ENCODE measurements around the gene ZBTB40. TPM values are rescaled to one million over a fixed set of nuclear protein-coding genes. Genes with fewer than 3 reads are reported as not detected.

ZBTB40 gene
- polyA plus RNA-seq, 1 of the 3 experiments (the other 2 are of a cell fraction): 5.0 TPM

DNA sequence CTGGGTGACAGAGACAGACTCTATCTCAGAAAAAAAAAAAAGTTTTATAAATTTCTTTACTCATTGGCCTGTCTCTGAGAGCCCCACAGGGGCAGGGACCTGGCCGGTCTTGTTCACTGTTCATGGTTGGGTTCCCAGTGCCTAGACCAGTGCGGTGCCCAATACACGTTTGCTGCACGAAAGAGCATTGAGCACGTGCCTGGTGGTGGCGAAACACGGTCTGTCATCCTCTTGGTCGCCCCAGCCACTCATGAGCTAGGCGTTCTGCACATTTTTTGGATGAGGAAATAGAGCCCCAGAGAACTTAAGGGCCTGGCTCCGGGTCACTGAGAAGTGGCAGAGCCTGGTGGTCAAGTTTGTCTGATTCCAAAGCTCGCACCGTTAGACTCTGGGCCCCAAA lies 93.0 kb downstream of the ZBTB40 start:
- no peak overlapping the region for H3K4me3 ChIP-seq (ENCODE audit: low read depth in 2 of 2, low read length in 1 of 2)
- H3K9me2 ChIP-seq: no peaks in the 10 kb centered on the region
- no peaks in the 10 kb centered on the region for H3F3A ChIP-seq (replicated peaks; ENCODE audit: insufficient read depth)
- H3K4me2 ChIP-seq: no peak overlapping the region
- H3K27me3 ChIP-seq (ENCODE audit: insufficient read depth): peaks cover 10% of the 10 kb centered on the region; the same call in 1 of the 2 replicates
- no peak overlapping the region for H2AFZ ChIP-seq (ENCODE audit: low read depth)
- H3K36me3 ChIP-seq (replicated peaks in 1 of 2; ENCODE audit: control insufficient read depth in 1 of 2, insufficient read depth in 2 of 2, low read length in 1 of 2): no peaks in the 10 kb centered on the region
- no peak overlapping the region for H3K9ac ChIP-seq
- no peaks in the 10 kb centered on the region; a peak in 1 of 4 replicates for H3K4me1 ChIP-seq (ENCODE audit: control insufficient read depth in 1 of 2, insufficient read depth in 2 of 2, low read depth in 1 of 2, low read length in 1 of 2)
- no peak for DNase-seq
- H4K20me1 ChIP-seq (ENCODE audit: insufficient read depth): no peaks in the 10 kb centered on the region
- no peak overlapping the region for H3K27ac ChIP-seq (ENCODE audit: low read depth in 2 of 2, low read length in 1 of 2)
- no peaks in the 10 kb centered on the region for H3K9me3 ChIP-seq
- 88% methylated on average over 7 of the region's 12 CpGs for whole genome bisulfite sequencing (ENCODE audit: low lambda C conversion rate)
- ChIA-PET POLR2A (no interaction called here), CTCF (interaction anchor here (0.9 to 2.6 kb wide), 2 partner anchors 17 to 97 kb away, joined by 3 to 14 read pairs; no protein-coding TSS in a partner anchor)
- TF ChIP-seq MEF2A (IDR thresholded peaks at IDR 0.05; ENCODE audit: borderline replicate concordance, low read depth): no peak
- TF ChIP-seq, protein P1, sequence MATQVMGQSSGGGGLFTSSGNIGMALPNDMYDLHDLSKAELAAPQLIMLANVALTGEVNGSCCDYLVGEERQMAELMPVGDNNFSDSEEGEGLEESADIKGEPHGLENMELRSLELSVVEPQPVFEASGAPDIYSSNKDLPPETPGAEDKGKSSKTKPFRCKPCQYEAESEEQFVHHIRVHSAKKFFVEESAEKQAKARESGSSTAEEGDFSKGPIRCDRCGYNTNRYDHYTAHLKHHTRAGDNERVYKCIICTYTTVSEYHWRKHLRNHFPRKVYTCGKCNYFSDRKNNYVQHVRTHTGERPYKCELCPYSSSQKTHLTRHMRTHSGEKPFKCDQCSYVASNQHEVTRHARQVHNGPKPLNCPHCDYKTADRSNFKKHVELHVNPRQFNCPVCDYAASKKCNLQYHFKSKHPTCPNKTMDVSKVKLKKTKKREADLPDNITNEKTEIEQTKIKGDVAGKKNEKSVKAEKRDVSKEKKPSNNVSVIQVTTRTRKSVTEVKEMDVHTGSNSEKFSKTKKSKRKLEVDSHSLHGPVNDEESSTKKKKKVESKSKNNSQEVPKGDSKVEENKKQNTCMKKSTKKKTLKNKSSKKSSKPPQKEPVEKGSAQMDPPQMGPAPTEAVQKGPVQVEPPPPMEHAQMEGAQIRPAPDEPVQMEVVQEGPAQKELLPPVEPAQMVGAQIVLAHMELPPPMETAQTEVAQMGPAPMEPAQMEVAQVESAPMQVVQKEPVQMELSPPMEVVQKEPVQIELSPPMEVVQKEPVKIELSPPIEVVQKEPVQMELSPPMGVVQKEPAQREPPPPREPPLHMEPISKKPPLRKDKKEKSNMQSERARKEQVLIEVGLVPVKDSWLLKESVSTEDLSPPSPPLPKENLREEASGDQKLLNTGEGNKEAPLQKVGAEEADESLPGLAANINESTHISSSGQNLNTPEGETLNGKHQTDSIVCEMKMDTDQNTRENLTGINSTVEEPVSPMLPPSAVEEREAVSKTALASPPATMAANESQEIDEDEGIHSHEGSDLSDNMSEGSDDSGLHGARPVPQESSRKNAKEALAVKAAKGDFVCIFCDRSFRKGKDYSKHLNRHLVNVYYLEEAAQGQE (IDR thresholded peaks at IDR 0.05; ENCODE audit: low read depth, low read length): no peak
- TF ChIP-seq NFIC (IDR thresholded peaks at IDR 0.05; ENCODE audit: borderline replicate concordance): no peak
- no peak for TF ChIP-seq TCF12 (IDR thresholded peaks at IDR 0.05)
- no peak for TF ChIP-seq RCOR1 (IDR thresholded peaks at IDR 0.05; ENCODE audit: low read length)
- no peak for TF ChIP-seq EP300 (IDR thresholded peaks at IDR 0.05; ENCODE audit: borderline replicate concordance in 1 of 2, low read depth in 1 of 2, low read length in 1 of 2)
- no peak for TF ChIP-seq JUND (IDR thresholded peaks at IDR 0.05)
- no peak for TF ChIP-seq GATA2 (CRISPR knock-in tag; IDR thresholded peaks at IDR 0.05)
- TF ChIP-seq, protein P2, sequence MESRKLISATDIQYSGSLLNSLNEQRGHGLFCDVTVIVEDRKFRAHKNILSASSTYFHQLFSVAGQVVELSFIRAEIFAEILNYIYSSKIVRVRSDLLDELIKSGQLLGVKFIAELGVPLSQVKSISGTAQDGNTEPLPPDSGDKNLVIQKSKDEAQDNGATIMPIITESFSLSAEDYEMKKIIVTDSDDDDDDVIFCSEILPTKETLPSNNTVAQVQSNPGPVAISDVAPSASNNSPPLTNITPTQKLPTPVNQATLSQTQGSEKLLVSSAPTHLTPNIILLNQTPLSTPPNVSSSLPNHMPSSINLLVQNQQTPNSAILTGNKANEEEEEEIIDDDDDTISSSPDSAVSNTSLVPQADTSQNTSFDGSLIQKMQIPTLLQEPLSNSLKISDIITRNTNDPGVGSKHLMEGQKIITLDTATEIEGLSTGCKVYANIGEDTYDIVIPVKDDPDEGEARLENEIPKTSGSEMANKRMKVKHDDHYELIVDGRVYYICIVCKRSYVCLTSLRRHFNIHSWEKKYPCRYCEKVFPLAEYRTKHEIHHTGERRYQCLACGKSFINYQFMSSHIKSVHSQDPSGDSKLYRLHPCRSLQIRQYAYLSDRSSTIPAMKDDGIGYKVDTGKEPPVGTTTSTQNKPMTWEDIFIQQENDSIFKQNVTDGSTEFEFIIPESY (IDR thresholded peaks at IDR 0.05; ENCODE audit: borderline replicate concordance, low read depth): no peak
- no peak for TF ChIP-seq FOXJ3 (CRISPR knock-in tag; IDR thresholded peaks at IDR 0.05)
- no peak for TF ChIP-seq RFX5 (IDR thresholded peaks at IDR 0.05; ENCODE audit: low read length)
- H3K79me2 ChIP-seq (ENCODE audit: insufficient read depth): no peaks in the 10 kb centered on the region

DNA sequence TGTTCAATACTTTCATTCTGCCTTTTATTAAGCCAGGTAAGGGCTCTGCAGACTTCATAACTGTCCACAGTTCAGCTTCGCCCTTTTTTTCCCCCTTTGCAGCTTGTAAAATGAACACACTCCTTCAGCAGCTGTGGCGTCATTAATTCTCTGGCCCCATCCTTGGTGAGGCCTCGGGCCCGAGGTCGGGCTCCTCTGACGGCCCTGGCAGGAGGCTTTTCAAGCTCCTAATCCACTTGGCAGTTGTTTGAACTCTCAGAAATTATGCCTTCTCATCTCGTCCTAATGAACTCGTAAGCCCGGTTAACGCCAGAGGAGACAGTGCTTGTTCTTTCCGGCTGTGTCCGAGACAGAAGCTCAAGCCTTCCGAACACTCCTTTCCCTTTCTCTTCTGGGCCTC lies 93.5 kb downstream of the ZBTB40 start:
- H3F3A ChIP-seq (replicated peaks; ENCODE audit: insufficient read depth): no peaks in the 10 kb centered on the region
- H3K27ac ChIP-seq (ENCODE audit: low read depth in 2 of 2, low read length in 1 of 2): no peak overlapping the region
- H3K9ac ChIP-seq: no peak overlapping the region
- H2AFZ ChIP-seq (ENCODE audit: low read depth): no peak overlapping the region
- H3K27me3 ChIP-seq (ENCODE audit: insufficient read depth): peaks cover 10% of the 10 kb centered on the region; the same call in 1 of the 2 replicates
- H3K4me1 ChIP-seq (ENCODE audit: control insufficient read depth in 1 of 2, insufficient read depth in 2 of 2, low read depth in 1 of 2, low read length in 1 of 2): no peaks in the 10 kb centered on the region; a peak in 1 of 4 replicates
- no peak overlapping the region for H3K4me2 ChIP-seq
- no peaks in the 10 kb centered on the region for H3K79me2 ChIP-seq (ENCODE audit: insufficient read depth)
- ChIA-PET CTCF (interaction anchor here (0.9 to 2.6 kb wide), 2 partner anchors 17 to 97 kb away, joined by 3 to 14 read pairs; no protein-coding TSS in a partner anchor), POLR2A (no interaction called here)
- H3K36me3 ChIP-seq (replicated peaks in 1 of 2; ENCODE audit: control insufficient read depth in 1 of 2, insufficient read depth in 2 of 2, low read length in 1 of 2): no peaks in the 10 kb centered on the region
- DNase-seq: no peak
- 80% methylated on average over 13 of the region's 13 CpGs for WGBS (ENCODE audit: low lambda C conversion rate)
- H3K4me3 ChIP-seq (ENCODE audit: low read depth in 2 of 2, low read length in 1 of 2): no peak overlapping the region
- H3K9me2 ChIP-seq: no peaks in the 10 kb centered on the region
- H3K9me3 ChIP-seq: no peaks in the 10 kb centered on the region
- no peaks in the 10 kb centered on the region for H4K20me1 ChIP-seq (ENCODE audit: insufficient read depth)
- TF ChIP-seq SMC3 (IDR thresholded peaks at IDR 0.05; ENCODE audit: low read depth, low read length): no peak
- TF ChIP-seq, protein P3, sequence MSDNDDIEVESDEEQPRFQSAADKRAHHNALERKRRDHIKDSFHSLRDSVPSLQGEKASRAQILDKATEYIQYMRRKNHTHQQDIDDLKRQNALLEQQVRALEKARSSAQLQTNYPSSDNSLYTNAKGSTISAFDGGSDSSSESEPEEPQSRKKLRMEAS (IDR thresholded peaks at IDR 0.05; ENCODE audit: low read depth): no peak
- TF ChIP-seq FOSL2 (IDR thresholded peaks at IDR 0.05; ENCODE audit: borderline replicate concordance, low read depth): no peak
- TF ChIP-seq, protein P4, sequence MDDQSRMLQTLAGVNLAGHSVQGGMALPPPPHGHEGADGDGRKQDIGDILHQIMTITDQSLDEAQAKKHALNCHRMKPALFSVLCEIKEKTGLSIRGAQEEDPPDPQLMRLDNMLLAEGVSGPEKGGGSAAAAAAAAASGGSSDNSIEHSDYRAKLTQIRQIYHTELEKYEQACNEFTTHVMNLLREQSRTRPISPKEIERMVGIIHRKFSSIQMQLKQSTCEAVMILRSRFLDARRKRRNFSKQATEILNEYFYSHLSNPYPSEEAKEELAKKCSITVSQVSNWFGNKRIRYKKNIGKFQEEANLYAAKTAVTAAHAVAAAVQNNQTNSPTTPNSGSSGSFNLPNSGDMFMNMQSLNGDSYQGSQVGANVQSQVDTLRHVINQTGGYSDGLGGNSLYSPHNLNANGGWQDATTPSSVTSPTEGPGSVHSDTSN (IDR thresholded peaks at IDR 0.05): no peak
- no peak for TF ChIP-seq NFIC (IDR thresholded peaks at IDR 0.05; ENCODE audit: borderline replicate concordance)
- TF ChIP-seq GATA2 (CRISPR knock-in tag; IDR thresholded peaks at IDR 0.05): no peak
- TF ChIP-seq TEAD4 (IDR thresholded peaks at IDR 0.05; ENCODE audit: borderline replicate concordance, insufficient read depth): no peak
- no peak for TF ChIP-seq TCF12 (IDR thresholded peaks at IDR 0.05)
- TF ChIP-seq, protein P5, sequence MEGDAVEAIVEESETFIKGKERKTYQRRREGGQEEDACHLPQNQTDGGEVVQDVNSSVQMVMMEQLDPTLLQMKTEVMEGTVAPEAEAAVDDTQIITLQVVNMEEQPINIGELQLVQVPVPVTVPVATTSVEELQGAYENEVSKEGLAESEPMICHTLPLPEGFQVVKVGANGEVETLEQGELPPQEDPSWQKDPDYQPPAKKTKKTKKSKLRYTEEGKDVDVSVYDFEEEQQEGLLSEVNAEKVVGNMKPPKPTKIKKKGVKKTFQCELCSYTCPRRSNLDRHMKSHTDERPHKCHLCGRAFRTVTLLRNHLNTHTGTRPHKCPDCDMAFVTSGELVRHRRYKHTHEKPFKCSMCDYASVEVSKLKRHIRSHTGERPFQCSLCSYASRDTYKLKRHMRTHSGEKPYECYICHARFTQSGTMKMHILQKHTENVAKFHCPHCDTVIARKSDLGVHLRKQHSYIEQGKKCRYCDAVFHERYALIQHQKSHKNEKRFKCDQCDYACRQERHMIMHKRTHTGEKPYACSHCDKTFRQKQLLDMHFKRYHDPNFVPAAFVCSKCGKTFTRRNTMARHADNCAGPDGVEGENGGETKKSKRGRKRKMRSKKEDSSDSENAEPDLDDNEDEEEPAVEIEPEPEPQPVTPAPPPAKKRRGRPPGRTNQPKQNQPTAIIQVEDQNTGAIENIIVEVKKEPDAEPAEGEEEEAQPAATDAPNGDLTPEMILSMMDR (IDR thresholded peaks at IDR 0.05): no peak
- TF ChIP-seq RAD21 (IDR thresholded peaks at IDR 0.05; ENCODE audit: low read length): no peak
- TF ChIP-seq, protein P6, sequence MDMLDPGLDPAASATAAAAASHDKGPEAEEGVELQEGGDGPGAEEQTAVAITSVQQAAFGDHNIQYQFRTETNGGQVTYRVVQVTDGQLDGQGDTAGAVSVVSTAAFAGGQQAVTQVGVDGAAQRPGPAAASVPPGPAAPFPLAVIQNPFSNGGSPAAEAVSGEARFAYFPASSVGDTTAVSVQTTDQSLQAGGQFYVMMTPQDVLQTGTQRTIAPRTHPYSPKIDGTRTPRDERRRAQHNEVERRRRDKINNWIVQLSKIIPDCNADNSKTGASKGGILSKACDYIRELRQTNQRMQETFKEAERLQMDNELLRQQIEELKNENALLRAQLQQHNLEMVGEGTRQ (IDR thresholded peaks at IDR 0.05; ENCODE audit: borderline replicate concordance, low read depth, low read length): no peak
